Endothelial cell of umbilical vein (primary cell): Measurements from ENCODE around the gene SZT2.
"Not testable (repeated sequence)": the region's sequence is repeated elsewhere in the genome, so short reads cannot be mapped to it uniquely, and the experiment has no call there.

Experiments used
- POLR2A ChIP-seq: IDR thresholded peaks from 2 replicates; pipeline ENCODE4 v1.6.1; 2012; ENCODE audit warnings: low read depth, mild to moderate bottlenecking, control low read depth, low read length
- POLR2AphosphoS5 ChIP-seq: IDR thresholded peaks from 2 replicates; pipeline ENCODE4 v1.6.1; 2012; ENCODE audit warnings: low read depth, mild to moderate bottlenecking, control low read depth, low read length, moderate library complexity; ENCODE audit not compliant: insufficient read depth
- TF ChIP-seq, protein P1 (sequence below), 2 donors: IDR thresholded peaks; 1 replicate in 1 of 2; 2 replicates in 1 of 2; pipeline ENCODE4 v1.5.1; 2011; ENCODE audit warnings: low read length in 2 of 2, mild to moderate bottlenecking in 2 of 2, moderate library complexity in 2 of 2, control low read depth in 1 of 2, inconsistent platforms in 1 of 2, low read depth in 1 of 2; ENCODE audit not compliant: insufficient read depth in 1 of 2; ENCODE audit errors: extremely low read depth in 1 of 2
- TF ChIP-seq, protein P2 (sequence below): IDR thresholded peaks from 2 replicates; pipeline ENCODE4 v1.6.1; 2011; ENCODE audit not compliant: insufficient read depth, insufficient read length

- TF ChIP-seq, protein P1, sequence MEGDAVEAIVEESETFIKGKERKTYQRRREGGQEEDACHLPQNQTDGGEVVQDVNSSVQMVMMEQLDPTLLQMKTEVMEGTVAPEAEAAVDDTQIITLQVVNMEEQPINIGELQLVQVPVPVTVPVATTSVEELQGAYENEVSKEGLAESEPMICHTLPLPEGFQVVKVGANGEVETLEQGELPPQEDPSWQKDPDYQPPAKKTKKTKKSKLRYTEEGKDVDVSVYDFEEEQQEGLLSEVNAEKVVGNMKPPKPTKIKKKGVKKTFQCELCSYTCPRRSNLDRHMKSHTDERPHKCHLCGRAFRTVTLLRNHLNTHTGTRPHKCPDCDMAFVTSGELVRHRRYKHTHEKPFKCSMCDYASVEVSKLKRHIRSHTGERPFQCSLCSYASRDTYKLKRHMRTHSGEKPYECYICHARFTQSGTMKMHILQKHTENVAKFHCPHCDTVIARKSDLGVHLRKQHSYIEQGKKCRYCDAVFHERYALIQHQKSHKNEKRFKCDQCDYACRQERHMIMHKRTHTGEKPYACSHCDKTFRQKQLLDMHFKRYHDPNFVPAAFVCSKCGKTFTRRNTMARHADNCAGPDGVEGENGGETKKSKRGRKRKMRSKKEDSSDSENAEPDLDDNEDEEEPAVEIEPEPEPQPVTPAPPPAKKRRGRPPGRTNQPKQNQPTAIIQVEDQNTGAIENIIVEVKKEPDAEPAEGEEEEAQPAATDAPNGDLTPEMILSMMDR (IDR thresholded peaks at IDR 0.05; ENCODE audit: extremely low read depth in 1 of 2, insufficient read depth in 1 of 2, low read depth in 1 of 2, low read length in 2 of 2): not testable (repeated sequence)
- TF ChIP-seq POLR2AphosphoS5: peak; percentile 73
- TF ChIP-seq, protein P2, sequence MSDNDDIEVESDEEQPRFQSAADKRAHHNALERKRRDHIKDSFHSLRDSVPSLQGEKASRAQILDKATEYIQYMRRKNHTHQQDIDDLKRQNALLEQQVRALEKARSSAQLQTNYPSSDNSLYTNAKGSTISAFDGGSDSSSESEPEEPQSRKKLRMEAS: peak; percentile 63
- peak; percentile 31 for TF ChIP-seq POLR2A
Observed at GRCh38 chr1:43475611-43476401, 86.1 kb downstream of the SZT2 start.
